Spleen (tissue), 11 donors: Measurements from ENCODE around the gene NAA11. TPM values are rescaled to one million over a fixed set of nuclear protein-coding genes. Genes with fewer than 3 reads are reported as not detected.

ENCODE experiments used
- DNase-seq: peaks from one replicate; pipeline ENCODE4 v3.0.0-alpha.2; 2020
- H3K27ac ChIP-seq, 8 donors: fragments of 200-600 bp; sonication (generic) in 7 of 8; 1 replicate in 4 of 8; 2 replicates in 4 of 8; pipeline versions ENCODE4 v1.5.0 to v1.8.0; 2016 to 2021; ENCODE audit warnings: inconsistent platforms in 4 of 8, mild to moderate bottlenecking in 4 of 8, moderate library complexity in 1 of 8
- H3K27me3 ChIP-seq, 7 donors: fragments of 200-600 bp; sonication (generic) in 6 of 7; replicated peaks in 1 of 7; 1 replicate in 4 of 7; 2 replicates in 3 of 7; pipeline versions ENCODE4 v1.5.0 to v1.8.0; 2016 to 2021; ENCODE audit warnings: inconsistent platforms in 3 of 7, mild to moderate bottlenecking in 1 of 7
- H3K36me3 ChIP-seq, 6 donors: fragments of 200-600 bp; sonication (generic) in 5 of 6; 1 replicate in 4 of 6; 2 replicates in 2 of 6; pipeline versions ENCODE4 v1.5.0 to v1.8.0; 2016 to 2021; ENCODE audit warnings: inconsistent platforms in 2 of 6
- H3K4me1 ChIP-seq, 6 donors: fragments of 200-600 bp; sonication (generic) in 5 of 6; 1 replicate in 3 of 6; 2 replicates in 3 of 6; pipeline versions ENCODE4 v1.5.0 to v1.8.0; 2016 to 2021; ENCODE audit warnings: inconsistent platforms in 3 of 6
- H3K4me3 ChIP-seq, 8 donors: fragments of 200-600 bp; sonication (generic) in 7 of 8; 1 replicate in 4 of 8; 2 replicates in 4 of 8; pipeline versions ENCODE4 v1.5.0 to v1.8.0; 2016 to 2021; ENCODE audit warnings: inconsistent platforms in 4 of 8, mild to moderate bottlenecking in 4 of 8, moderate library complexity in 2 of 8
- H3K9me3 ChIP-seq, 8 donors: fragments of 200-600 bp; sonication (generic) in 7 of 8; 1 replicate in 4 of 8; 2 replicates in 4 of 8; pipeline versions ENCODE4 v1.5.0 to v1.8.0; 2016 to 2021; ENCODE audit warnings: inconsistent platforms in 4 of 8
- CTCF ChIP-seq, 11 experiments: fragments of 200-600 bp in 7 of 11; fragments of 450-650 bp in 4 of 11; sonication (generic) in 4 of 11; IDR thresholded peaks in 8 of 11; conservative IDR thresholded peaks in 3 of 11; 1 replicate in 7 of 11; 2 replicates in 4 of 11; pipeline versions ENCODE4 v1.4.0 to v1.8.0; 2016 to 2021; ENCODE audit warnings: antibody characterized with exemption in 11 of 11, inconsistent platforms in 4 of 11, mild to moderate bottlenecking in 1 of 11
- POLR2A ChIP-seq, 3 donors: fragments of 450-650 bp; IDR thresholded peaks; one replicate each; pipeline ENCODE4 v1.5.1; 2017; ENCODE audit warnings: antibody characterized with exemption in 3 of 3, mild to moderate bottlenecking in 1 of 3
- POLR2AphosphoS5 ChIP-seq, 3 donors: sonication (generic); formaldehyde crosslinking; IDR thresholded peaks; one replicate each; pipeline ENCODE4 v1.5.1; 2017; ENCODE audit warnings: antibody characterized with exemption in 3 of 3
- WGBS, 5 donors: extraction: QIAGEN DNeasy Blood & Tissue Kit in 3 of 5; methylation state at CpG; one replicate each; pipeline versions ENCODE4 v1.1.5 to v1.1.7; 2013 to 2018; 5-methylcytosine and 5-hydroxymethylcytosine counted together
- intact Hi-C: fragments of 100-400 bp; cut with DNase I; formaldehyde crosslinking; loops from one replicate; pipeline ENCODE4 v1.15.0; 2023; ENCODE audit warnings: low total_unique reads
- polyA plus RNA-seq, 3 donors: library from polyadenylated mRNA; stranded (reverse); fragments of 200-250 nt; gene quantifications; one replicate each; pipeline ENCODE4 v1.2.1, GENCODE V29; 2013
- total RNA-seq, 7 donors: library from RNA; depleted of rRNA in 3 of 7; stranded (reverse); fragments of >200 nt in 3 of 7; fragmentation: NEBNext Ultra II Directional in 4 of 7; extraction: Animal tissue kit (Norgen Biotek cat#: 25700) in 4 of 7; gene quantifications; one replicate each; pipeline versions ENCODE4 v1.1.0 to v1.2.1, GENCODE V29; 2016 to 2021
- donor health status: healthy with polysubstance abuse.
- donor health status: DM: no; HTN: no; CAD: no; lungs with moderate emphysema.
- donor health status: DM: no; HTN: no; CAD: no.
- donor health status: Bipolar disorder and iron deficiency.
- donor health status: healthy.
- donor health status: DM: no; HTN: no; CAD: no.
- donor health status: DM: yes; HTN: yes; CAD: no.

Gene NAA11
- total and polyA plus RNA-seq, 10 donors, result not detected

- no peak for DNase-seq
- no peak overlapping the region for H3K27ac ChIP-seq
- peaks cover 0 to 49% (median 35%) of the 10 kb centered on the region in 8 donors for H3K9me3 ChIP-seq
- TF ChIP-seq POLR2A (IDR thresholded peaks at IDR 0.05) (no peak), CTCF (IDR thresholded peaks at IDR 0.05 in 8 of 11, conservative IDR thresholded peaks at IDR 0.05 in 3 of 11) (no peak), POLR2AphosphoS5 (IDR thresholded peaks at IDR 0.05) (no peak)
- H3K27me3 ChIP-seq, result no peaks in the 10 kb centered on the region
- H3K4me3 ChIP-seq, result no peak overlapping the region
- 77 to 92% (median 89%) methylated on average over 2 of the region's 2 CpGs for WGBS, 5 donors
- intact Hi-C loops, result no loop called here
- no peaks in the 10 kb centered on the region for H3K36me3 ChIP-seq
- H3K4me1 ChIP-seq, result no peaks in the 10 kb centered on the region
Measured at GRCh38 chr4:79340568-79340967, 14.7 kb upstream of the NAA11 start.

- no peak for TF ChIP-seq CTCF (IDR thresholded peaks at IDR 0.05 in 8 of 11, conservative IDR thresholded peaks at IDR 0.05 in 3 of 11)
- TF ChIP-seq POLR2AphosphoS5 (IDR thresholded peaks at IDR 0.05), result no peak
- TF ChIP-seq POLR2A (IDR thresholded peaks at IDR 0.05), result no peak
- Histone ChIP-seq H3K27ac (no peak overlapping the region), H3K9me3 (peaks cover 0 to 27% (median 21%) of the 10 kb centered on the region in 8 donors), H3K36me3 (no peaks in the 10 kb centered on the region), H3K27me3 (no peaks in the 10 kb centered on the region), H3K4me3 (no peak overlapping the region), H3K4me1 (no peaks in the 10 kb centered on the region)
- no peak for DNase-seq
- intact Hi-C loops, result no loop called here
Measured at GRCh38 chr4:79338148-79338547, 12.3 kb upstream of the NAA11 start.

GRCh38 chr4:79334783-79335182, 8.9 kb upstream of the NAA11 start:
- H3K36me3 ChIP-seq, result no peaks in the 10 kb centered on the region
- H3K27ac ChIP-seq, result no peak overlapping the region
- intact Hi-C loops, result no loop called here
- H3K27me3 ChIP-seq, result no peaks in the 10 kb centered on the region
- WGBS, 5 donors, result 26 to 45% (median 35%) methylated on average over 1 of the region's 1 CpG
- DNase-seq, result no peak
- no peaks in the 10 kb centered on the region for H3K9me3 ChIP-seq
- H3K4me3 ChIP-seq, result no peak overlapping the region
- no peaks in the 10 kb centered on the region for H3K4me1 ChIP-seq
- TF ChIP-seq POLR2A (IDR thresholded peaks at IDR 0.05) (no peak), POLR2AphosphoS5 (IDR thresholded peaks at IDR 0.05) (no peak), CTCF (IDR thresholded peaks at IDR 0.05 in 8 of 11, conservative IDR thresholded peaks at IDR 0.05 in 3 of 11) (no peak)

GRCh38 chr4:79334341-79334740, 8.5 kb upstream of the NAA11 start:
- intact Hi-C loops, result no loop called here
- Histone ChIP-seq H3K4me1 (no peaks in the 10 kb centered on the region), H3K27me3 (no peaks in the 10 kb centered on the region), H3K36me3 (no peaks in the 10 kb centered on the region), H3K9me3 (no peaks in the 10 kb centered on the region), H3K27ac (no peak overlapping the region), H3K4me3 (no peak overlapping the region)
- DNase-seq, result no peak
- 70 to 91% (median 71%) methylated on average over 4 of the region's 4 CpGs for WGBS, 5 donors
- TF ChIP-seq POLR2A (IDR thresholded peaks at IDR 0.05) (no peak), POLR2AphosphoS5 (IDR thresholded peaks at IDR 0.05) (no peak), CTCF (IDR thresholded peaks at IDR 0.05 in 8 of 11, conservative IDR thresholded peaks at IDR 0.05 in 3 of 11) (no peak)
